Stimulated activated CD4-positive, alpha-beta T cell treated with anti-CD3 and anti-CD28 coated beads, Interleukin-12 subunit alpha, Interleukin-12 subunit beta, amount 100 ng/mL, for 24 hours (primary cell): ENCODE measurements around the gene EPM2AIP1.
A peak's percentile ranks its signal among the peaks of the same experiment; 100 is the strongest.
"Not testable (repeated sequence)": the region's sequence is repeated elsewhere in the genome, so short reads cannot be mapped to it uniquely, and the experiment has no call there.

Experiments used
- DNase-seq, 2 experiments: peaks; one replicate each; pipeline ENCODE4 v3.0.0-alpha.2; 2020; ENCODE audit warnings: low read depth in 2 of 2

EPM2AIP1 gene

GRCh38 chr3:36993326-36994283 is 674 bp upstream of the EPM2AIP1 start, which contains the start of gene MLH1:
MLH1 (plus strand) TSS chr3:36993518; CDS start chr3:36993548, 30 bp downstream.
- DNase-seq: peak; percentile 95 to 98

- no peak for DNase-seq
Measured at GRCh38 chr3:36991923-36992805, 767 bp downstream of the EPM2AIP1 start.

- peak in 1 of 2 experiments; percentile 6 for DNase-seq
Measured at GRCh38 chr3:36991147-36991546, 1.8 kb downstream of the EPM2AIP1 start.

GRCh38 chr3:36989568-36989967 is 3.4 kb downstream of the EPM2AIP1 start:
- DNase-seq: no peak

- DNase-seq: no peak
Measured at GRCh38 chr3:36989005-36989404, 3.9 kb downstream of the EPM2AIP1 start.

GRCh38 chr3:36988356-36988755 is 4.6 kb downstream of the EPM2AIP1 start:
- DNase-seq: no peak

GRCh38 chr3:36981006-36981405 is 11.9 kb downstream of the EPM2AIP1 start:
- DNase-seq: no peak

- DNase-seq: no peak
Measured at GRCh38 chr3:36973139-36973538, 19.8 kb downstream of the EPM2AIP1 start.

GRCh38 chr3:36972163-36972562 is 20.8 kb downstream of the EPM2AIP1 start:
- no peak for DNase-seq

GRCh38 chr3:36969540-36970432 is 23.1 kb downstream of the EPM2AIP1 start:
- peak in 1 of 2 experiments; percentile 11 for DNase-seq

GRCh38 chr3:36969085-36969484 is 23.8 kb downstream of the EPM2AIP1 start:
- DNase-seq: no peak

- DNase-seq: no peak
Measured at GRCh38 chr3:36965440-36965839, 27.5 kb downstream of the EPM2AIP1 start.

- no peak for DNase-seq
Measured at GRCh38 chr3:36964817-36965216, 28.1 kb downstream of the EPM2AIP1 start.

- DNase-seq: no peak
Measured at GRCh38 chr3:36964331-36964730, 28.6 kb downstream of the EPM2AIP1 start.

- not testable (repeated sequence) for DNase-seq
Measured at GRCh38 chr3:36963008-36963407, 29.9 kb downstream of the EPM2AIP1 start.

- DNase-seq: no peak
Measured at GRCh38 chr3:36960502-36960901, 32.4 kb downstream of the EPM2AIP1 start.

- no peak for DNase-seq
Measured at GRCh38 chr3:36959821-36960220, 33.1 kb downstream of the EPM2AIP1 start.

- DNase-seq: no peak
Measured at GRCh38 chr3:36957862-36958686, 34.9 kb downstream of the EPM2AIP1 start.

- no peak for DNase-seq
Measured at GRCh38 chr3:36957063-36957462, 35.9 kb downstream of the EPM2AIP1 start.

- no peak for DNase-seq
Measured at GRCh38 chr3:36956155-36956554, 36.8 kb downstream of the EPM2AIP1 start.
